ENCODE results near the gene NPFF. TPM values are rescaled to one million over a fixed set of nuclear protein-coding genes. Genes with fewer than 3 reads are reported as not detected.

NPFF gene
- total RNA-seq, 3 donors from 2014 or later = not detected

DNA sequence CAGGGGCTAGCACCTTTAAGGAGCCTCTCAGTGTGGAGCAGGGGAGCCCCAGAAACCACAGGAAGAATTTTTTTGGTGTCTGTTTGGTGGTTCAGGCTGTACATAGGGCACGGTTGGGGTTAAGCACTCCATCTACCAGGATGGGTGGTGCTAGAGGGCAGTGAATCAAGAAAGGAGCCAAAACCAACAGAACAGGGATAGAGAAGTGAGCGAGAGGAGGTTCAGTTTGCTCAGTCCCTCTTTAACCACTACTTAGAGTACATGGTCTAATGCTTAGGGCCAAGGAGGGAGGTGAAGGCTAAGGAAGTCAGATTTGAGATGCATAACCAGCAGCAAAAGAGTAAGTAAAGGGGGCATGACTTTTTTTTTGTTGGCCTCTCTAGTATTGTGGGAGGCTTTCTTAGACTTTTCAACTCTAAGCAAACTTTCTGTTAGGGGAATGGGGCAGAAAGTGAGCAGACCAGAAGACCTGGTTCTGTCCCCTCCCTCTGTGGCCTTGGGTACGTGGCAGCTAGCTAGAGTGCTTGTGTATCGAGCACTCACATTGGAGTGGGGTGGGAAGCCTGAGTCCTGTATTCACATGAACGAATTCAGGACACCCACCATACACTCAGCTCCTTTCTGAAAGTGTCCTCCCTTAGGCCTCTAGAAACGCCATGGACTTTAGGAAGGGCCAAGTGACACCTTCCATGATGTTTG is 6.6 kb upstream of the NPFF start:
- intact Hi-C loops (cut with DNase I, micrococcal nuclease) = no loop called here
- no peaks in the 10 kb centered on the region for H3K9me3 ChIP-seq
- H3K4me1 ChIP-seq (ENCODE audit: low read depth) = peaks cover under 1% of the 10 kb centered on the region
- DNase-seq (no peak), ATAC-seq (no peak)
- H3K4me3 ChIP-seq = no peak overlapping the region
- TF ChIP-seq, protein P1, sequence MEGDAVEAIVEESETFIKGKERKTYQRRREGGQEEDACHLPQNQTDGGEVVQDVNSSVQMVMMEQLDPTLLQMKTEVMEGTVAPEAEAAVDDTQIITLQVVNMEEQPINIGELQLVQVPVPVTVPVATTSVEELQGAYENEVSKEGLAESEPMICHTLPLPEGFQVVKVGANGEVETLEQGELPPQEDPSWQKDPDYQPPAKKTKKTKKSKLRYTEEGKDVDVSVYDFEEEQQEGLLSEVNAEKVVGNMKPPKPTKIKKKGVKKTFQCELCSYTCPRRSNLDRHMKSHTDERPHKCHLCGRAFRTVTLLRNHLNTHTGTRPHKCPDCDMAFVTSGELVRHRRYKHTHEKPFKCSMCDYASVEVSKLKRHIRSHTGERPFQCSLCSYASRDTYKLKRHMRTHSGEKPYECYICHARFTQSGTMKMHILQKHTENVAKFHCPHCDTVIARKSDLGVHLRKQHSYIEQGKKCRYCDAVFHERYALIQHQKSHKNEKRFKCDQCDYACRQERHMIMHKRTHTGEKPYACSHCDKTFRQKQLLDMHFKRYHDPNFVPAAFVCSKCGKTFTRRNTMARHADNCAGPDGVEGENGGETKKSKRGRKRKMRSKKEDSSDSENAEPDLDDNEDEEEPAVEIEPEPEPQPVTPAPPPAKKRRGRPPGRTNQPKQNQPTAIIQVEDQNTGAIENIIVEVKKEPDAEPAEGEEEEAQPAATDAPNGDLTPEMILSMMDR (IDR thresholded peaks at IDR 0.05) = no peak
- H3K36me3 ChIP-seq (ENCODE audit: low read depth) = no peaks in the 10 kb centered on the region

DNA sequence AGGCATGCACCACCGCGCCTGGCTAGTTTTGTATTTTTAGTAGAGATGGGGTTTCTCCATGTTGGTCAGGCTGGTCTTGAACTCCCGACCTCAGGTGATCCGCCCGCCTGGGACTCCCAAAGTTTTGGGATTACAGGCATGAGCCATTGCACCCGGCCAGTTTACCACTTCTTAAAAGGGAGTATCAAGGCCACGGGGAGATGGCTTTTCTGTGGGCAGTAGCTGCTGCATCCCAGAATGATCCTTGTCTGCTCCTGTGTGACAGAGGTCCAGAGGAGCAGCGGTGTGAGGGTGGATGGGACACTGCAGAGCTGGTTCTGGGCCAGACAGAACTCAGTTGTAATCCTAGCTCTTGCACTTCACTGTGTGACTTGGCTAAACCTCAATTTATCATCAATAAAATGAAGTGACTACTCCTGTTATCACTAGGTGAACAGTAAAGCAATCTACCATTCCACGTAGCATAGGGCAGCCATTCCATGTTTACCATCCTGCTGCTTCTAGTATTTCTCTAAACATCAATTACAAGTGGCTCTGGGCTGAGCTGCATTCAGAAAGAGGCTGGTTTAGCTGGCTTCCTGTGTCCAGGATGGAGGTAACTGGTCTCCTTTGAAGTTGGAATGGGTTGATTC is 3.0 kb upstream of the NPFF start:
- Histone ChIP-seq H3K4me3 (no peak overlapping the region), H3K9me3 (no peaks in the 10 kb centered on the region), H3K36me3 (ENCODE audit: low read depth) (no peaks in the 10 kb centered on the region), H3K4me1 (ENCODE audit: low read depth) (peaks cover 3% of the 10 kb centered on the region)
- no peak for ATAC-seq
- DNase-seq = no peak
- TF ChIP-seq, protein P1 (IDR thresholded peaks at IDR 0.05) = no peak
- intact Hi-C loops (cut with DNase I, micrococcal nuclease) = no loop called here

DNA sequence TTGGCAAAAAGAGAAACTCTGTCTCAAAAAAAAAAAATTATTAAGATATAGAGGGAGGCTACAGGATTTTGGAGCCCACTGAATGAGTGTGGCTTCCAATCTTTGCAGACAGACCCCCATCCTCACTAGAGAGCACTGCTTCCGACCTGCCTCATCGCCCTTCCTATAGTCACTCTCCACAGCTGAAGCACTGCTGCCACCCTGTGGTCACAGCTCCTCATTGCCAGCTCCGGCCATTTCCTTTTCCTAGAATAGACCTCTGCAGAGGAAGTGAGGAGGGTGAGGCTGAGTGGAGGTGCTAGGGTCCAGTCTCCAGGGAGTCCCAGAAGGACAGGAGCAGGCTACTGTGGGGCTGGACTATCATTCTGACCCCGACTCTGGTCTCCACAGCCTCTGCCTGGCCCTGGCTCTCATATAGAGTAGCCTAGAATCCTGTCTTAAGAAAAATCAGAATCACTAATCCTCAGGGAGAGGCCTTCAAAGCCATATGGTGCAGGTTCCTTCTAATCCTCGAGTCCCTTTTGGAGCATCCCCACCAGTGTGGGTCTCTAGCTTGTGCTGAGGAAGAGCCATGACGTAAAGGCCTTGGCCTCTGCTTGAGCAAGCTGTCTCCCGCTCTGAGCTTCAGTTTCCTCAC is 1.4 kb upstream of the NPFF start:
- TF ChIP-seq, protein P1 (IDR thresholded peaks at IDR 0.05) = peak; percentile 74
- intact Hi-C loops (cut with DNase I, micrococcal nuclease) = no loop called here
- Histone ChIP-seq H3K36me3 (ENCODE audit: low read depth) (no peaks in the 10 kb centered on the region), H3K4me1 (ENCODE audit: low read depth) (peaks cover 3% of the 10 kb centered on the region), H3K9me3 (no peaks in the 10 kb centered on the region), H3K4me3 (no peak overlapping the region)
- DNase-seq (peak; percentile 83 to 95 (median 94)), ATAC-seq (peak; percentile 96)

DNA sequence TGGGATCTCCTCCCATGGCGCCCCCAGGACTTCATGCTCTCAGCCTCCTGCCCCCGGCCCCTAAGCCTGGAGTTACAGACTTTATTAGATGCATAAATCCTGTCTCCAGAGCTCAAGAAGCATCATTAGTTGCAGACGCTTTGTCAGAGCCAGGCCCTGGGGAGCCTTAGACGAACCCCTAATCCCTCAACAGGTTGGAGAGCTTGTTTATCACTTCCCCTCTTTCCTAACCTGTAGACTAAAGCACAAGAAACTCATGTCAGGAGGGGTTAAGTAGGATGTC is 260 bp upstream of the NPFF start:
- Histone ChIP-seq H3K36me3 (ENCODE audit: low read depth) (no peaks in the 10 kb centered on the region), H3K4me1 (ENCODE audit: low read depth) (peaks cover 3% of the 10 kb centered on the region), H3K4me3 (no peak overlapping the region), H3K9me3 (no peaks in the 10 kb centered on the region)
- intact Hi-C loops (cut with DNase I, micrococcal nuclease) = no loop called here
- DNase-seq (no peak), ATAC-seq (no peak)
- TF ChIP-seq, protein P1 (IDR thresholded peaks at IDR 0.05) = no peak

DNA sequence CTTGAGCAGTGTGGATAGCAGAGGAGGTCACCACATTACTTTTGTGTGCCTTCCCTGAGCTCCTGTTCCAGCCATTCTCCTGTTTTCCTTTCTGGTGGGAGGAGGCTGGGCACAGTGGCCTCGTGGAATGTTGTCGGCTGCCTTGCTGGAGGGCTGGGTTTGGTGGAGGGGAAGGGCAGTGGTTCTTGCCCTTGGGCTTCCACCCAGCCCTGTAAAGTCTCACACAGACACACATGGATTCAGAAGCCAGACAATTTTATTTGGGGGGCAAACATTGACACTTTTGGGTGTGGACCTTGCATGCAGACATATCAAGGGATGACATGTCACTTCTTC is 866 bp downstream of the NPFF start:
- no peak overlapping the region for H3K4me3 ChIP-seq
- H3K9me3 ChIP-seq = no peaks in the 10 kb centered on the region
- intact Hi-C loops (cut with DNase I, micrococcal nuclease) = no loop called here
- no peaks in the 10 kb centered on the region for H3K36me3 ChIP-seq (ENCODE audit: low read depth)
- peaks cover 11% of the 10 kb centered on the region for H3K4me1 ChIP-seq (ENCODE audit: low read depth)
- no peak for ATAC-seq
- TF ChIP-seq, protein P1 (IDR thresholded peaks at IDR 0.05) = no peak
- DNase-seq = no peak

All from mucosa of descending colon (tissue), 3 donors.